DOHH2 (cell line): ENCODE data around the gene INSYN2A.

Experiments
- H3F3A ChIP-seq: fragments of 200-600 bp; sonication (generic), shearing (Covaris generic); 2 replicates; pipeline ENCODE4 v1.6.0; 2016; ENCODE audit warnings: antibody characterized with exemption, mild to moderate bottlenecking; ENCODE audit not compliant: control insufficient read depth, insufficient read depth
- H3K27ac ChIP-seq: fragments of 200-600 bp; sonication (generic); 2 replicates; pipeline ENCODE4 v1.5.1; 2014; ENCODE audit warnings: low read depth, mild to moderate bottlenecking, low read length, moderate library complexity
- H3K27me3 ChIP-seq: fragments of 200-600 bp; sonication (generic); 2 replicates; pipeline ENCODE4 v1.6.1; 2014; ENCODE audit warnings: mild to moderate bottlenecking, low read length, mixed read lengths; ENCODE audit not compliant: control insufficient read depth
- H3K36me3 ChIP-seq: fragments of 200-600 bp; sonication (generic); 2 replicates; pipeline ENCODE4 v1.6.1; 2014; ENCODE audit warnings: mild to moderate bottlenecking, low read length, moderate library complexity, mixed read lengths; ENCODE audit not compliant: control insufficient read depth
- H3K4me1 ChIP-seq: fragments of 200-600 bp; sonication (generic); 2 replicates; pipeline ENCODE4 v1.6.1; 2014; ENCODE audit warnings: mild to moderate bottlenecking, low read length, mixed read lengths; ENCODE audit not compliant: control insufficient read depth
- H3K4me2 ChIP-seq: fragments of 200-600 bp; sonication (generic); 2 replicates; pipeline ENCODE4 v1.6.0; 2014; ENCODE audit warnings: mild to moderate bottlenecking, low read length, moderate library complexity
- H3K4me3 ChIP-seq: fragments of 200-600 bp; sonication (generic); 2 replicates; pipeline ENCODE4 v1.5.1; 2014; ENCODE audit warnings: mild to moderate bottlenecking, low read length, mixed read lengths
- H3K79me2 ChIP-seq: fragments of 200-600 bp; sonication (generic); 2 replicates; pipeline ENCODE4 v1.6.1; 2014; ENCODE audit warnings: mild to moderate bottlenecking, low read length, mixed read lengths; ENCODE audit not compliant: control insufficient read depth
- H3K9me2 ChIP-seq: fragments of 200-600 bp; sonication (generic); replicated peaks from 2 replicates; pipeline ENCODE4 v1.6.1; 2014; ENCODE audit warnings: mild to moderate bottlenecking, low read length, mixed read lengths; ENCODE audit not compliant: control insufficient read depth
- H3K9me3 ChIP-seq: fragments of 200-600 bp; sonication (generic); 2 replicates; pipeline ENCODE4 v1.6.1; 2014; ENCODE audit warnings: antibody characterized with exemption, low read length, mixed read lengths; ENCODE audit not compliant: control insufficient read depth, insufficient read depth
- H4K20me1 ChIP-seq: fragments of 200-600 bp; sonication (generic); 2 replicates; pipeline ENCODE4 v1.6.0; 2014; ENCODE audit warnings: low read depth, mild to moderate bottlenecking, antibody characterized with exemption, low read length, moderate library complexity; ENCODE audit not compliant: control insufficient read depth, insufficient read depth
- CTCF ChIP-seq: fragments of 200-600 bp; sonication (generic); IDR thresholded peaks from one replicate; pipeline ENCODE4 v1.5.1; 2014; ENCODE audit warnings: antibody characterized with exemption, mild to moderate bottlenecking, low read depth, low read length; ENCODE audit not compliant: poor library complexity, severe bottlenecking
- EZH2phosphoT487 ChIP-seq: fragments of 200-600 bp; sonication (generic); IDR thresholded peaks from 2 replicates; pipeline ENCODE4 v1.6.1; 2017; ENCODE audit warnings: borderline replicate concordance, mild to moderate bottlenecking, antibody characterized with exemption, low read length, moderate library complexity, mixed read lengths

The INSYN2A gene

DNA sequence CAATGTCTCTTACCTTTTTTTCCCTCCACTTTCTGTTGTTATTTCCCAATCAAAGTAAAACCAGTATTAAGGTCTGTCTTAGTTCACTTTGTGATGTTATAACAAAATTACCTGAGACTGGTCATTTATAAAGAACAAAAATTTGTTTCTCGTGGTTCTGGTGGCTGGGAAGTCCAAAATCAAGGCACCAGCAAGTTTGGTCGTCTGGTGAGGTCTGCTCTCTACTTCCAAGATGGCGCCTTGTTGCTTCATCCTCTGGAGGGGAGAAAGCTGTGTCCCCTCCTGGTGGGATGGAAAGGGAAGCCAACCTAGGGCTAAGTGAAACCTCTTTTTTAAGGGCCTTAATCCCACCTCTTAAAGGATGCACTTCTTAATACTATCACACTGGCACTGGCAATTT, 22.3 kb upstream of the INSYN2A start:
- no peaks in the 10 kb centered on the region for H3K27me3 ChIP-seq
- H3K79me2 ChIP-seq: no peaks in the 10 kb centered on the region
- no peak overlapping the region for H3K4me2 ChIP-seq
- H3F3A ChIP-seq: no peaks in the 10 kb centered on the region
- H3K36me3 ChIP-seq: no peaks in the 10 kb centered on the region
- no peaks in the 10 kb centered on the region for H4K20me1 ChIP-seq
- H3K4me3 ChIP-seq: no peak overlapping the region
- no peaks in the 10 kb centered on the region for H3K9me3 ChIP-seq
- H3K9me2 ChIP-seq: no peaks in the 10 kb centered on the region
- TF ChIP-seq EZH2phosphoT487: no peak
- TF ChIP-seq CTCF: no peak
- no peak overlapping the region for H3K27ac ChIP-seq
- no peaks in the 10 kb centered on the region for H3K4me1 ChIP-seq

DNA sequence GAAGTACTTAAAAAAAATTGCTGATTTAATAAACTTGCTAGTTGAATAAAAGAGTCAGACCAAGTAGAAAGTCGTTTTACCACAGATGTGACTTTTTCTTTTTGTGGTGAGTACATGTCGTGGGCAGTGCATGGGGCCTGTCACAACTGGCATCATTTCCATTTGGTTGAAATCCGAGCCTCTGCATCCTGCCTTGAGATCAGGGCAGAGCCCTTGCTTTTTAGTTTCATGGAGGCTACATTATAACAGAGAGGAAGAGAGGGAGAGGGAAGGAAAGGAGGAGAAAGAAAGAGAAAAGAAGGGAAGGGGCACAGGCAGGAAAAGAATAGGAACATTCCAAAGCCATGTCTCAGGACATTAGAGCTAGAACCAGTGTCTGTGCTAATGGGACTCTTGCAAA, 20.4 kb upstream of the INSYN2A start:
- no peak overlapping the region for H3K4me2 ChIP-seq
- no peaks in the 10 kb centered on the region for H4K20me1 ChIP-seq
- no peaks in the 10 kb centered on the region for H3K9me2 ChIP-seq
- TF ChIP-seq EZH2phosphoT487 (no peak), CTCF (no peak)
- no peak overlapping the region for H3K27ac ChIP-seq
- H3K27me3 ChIP-seq: no peaks in the 10 kb centered on the region
- H3K9me3 ChIP-seq: no peaks in the 10 kb centered on the region
- H3K36me3 ChIP-seq: no peaks in the 10 kb centered on the region
- no peak overlapping the region for H3K4me3 ChIP-seq
- H3F3A ChIP-seq: no peaks in the 10 kb centered on the region
- no peaks in the 10 kb centered on the region for H3K4me1 ChIP-seq
- no peaks in the 10 kb centered on the region for H3K79me2 ChIP-seq

DNA sequence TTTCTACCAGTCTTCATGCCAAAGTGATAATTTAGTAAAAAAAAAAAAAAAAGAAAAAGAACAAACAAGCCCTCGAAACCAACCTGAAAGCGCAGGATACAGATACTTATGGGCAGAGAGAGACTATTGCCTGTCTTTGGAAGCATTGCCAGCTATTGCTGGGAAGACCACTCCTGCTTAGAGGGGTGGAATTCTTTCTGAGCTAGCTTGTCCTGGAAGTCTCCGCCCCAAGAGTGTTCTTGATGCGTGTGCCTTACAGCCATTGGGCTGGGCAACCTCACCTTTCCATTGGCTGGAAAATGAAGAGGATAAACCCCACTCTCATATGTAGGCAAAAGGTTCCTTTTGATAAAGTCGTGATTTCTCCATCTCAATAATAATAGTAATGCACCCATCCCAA, 19.9 kb upstream of the INSYN2A start:
- TF ChIP-seq EZH2phosphoT487 (no peak), CTCF (no peak)
- H3F3A ChIP-seq: no peaks in the 10 kb centered on the region
- no peaks in the 10 kb centered on the region for H3K9me2 ChIP-seq
- no peak overlapping the region for H3K27ac ChIP-seq
- no peaks in the 10 kb centered on the region for H3K4me1 ChIP-seq
- H3K9me3 ChIP-seq: no peaks in the 10 kb centered on the region
- no peaks in the 10 kb centered on the region for H3K27me3 ChIP-seq
- no peak overlapping the region for H3K4me2 ChIP-seq
- no peaks in the 10 kb centered on the region for H4K20me1 ChIP-seq
- H3K36me3 ChIP-seq: no peaks in the 10 kb centered on the region
- H3K79me2 ChIP-seq: no peaks in the 10 kb centered on the region
- H3K4me3 ChIP-seq: no peak overlapping the region

GRCh38 chr10:127215866-127216265, 19.5 kb upstream of the INSYN2A start:
- Histone ChIP-seq H3K36me3 (no peaks in the 10 kb centered on the region), H3F3A (no peaks in the 10 kb centered on the region), H3K9me2 (no peaks in the 10 kb centered on the region), H3K4me3 (no peak overlapping the region), H3K79me2 (no peaks in the 10 kb centered on the region), H4K20me1 (no peaks in the 10 kb centered on the region), H3K27me3 (no peaks in the 10 kb centered on the region), H3K4me2 (no peak overlapping the region), H3K9me3 (no peaks in the 10 kb centered on the region), H3K27ac (no peak overlapping the region), H3K4me1 (no peaks in the 10 kb centered on the region)
- TF ChIP-seq CTCF (no peak), EZH2phosphoT487 (no peak)
